Effector memory CD8-positive, alpha-beta T cell (primary cell): ENCODE data around the gene TEX11.
A peak's percentile ranks its signal among the peaks of the same experiment; 100 is the strongest.
"Not testable (repeated sequence)": the region's sequence is repeated elsewhere in the genome, so short reads cannot be mapped to it uniquely, and the experiment has no call there.

ENCODE experiments used
- ATAC-seq: fragments of 150-1000 bp; cut with Tn5 transposase; replicated peaks from 2 replicates; pipeline ENCODE4 v1.10.0; 2021; ENCODE audit warnings: mild to moderate bottlenecking, moderate library complexity
- DNase-seq, 3 experiments: peaks; one replicate each; pipeline ENCODE4 v3.0.0; 2021
- H3K27ac Mint-ChIP-seq, 2 donors: one replicate each; pipeline ENCODE4 v1.8.0; 2022; ENCODE audit warnings: mild to moderate bottlenecking in 2 of 2, mixed read lengths in 2 of 2, moderate library complexity in 2 of 2
- H3K27me3 Mint-ChIP-seq, 2 donors: one replicate each; pipeline ENCODE4 v1.8.0; 2022; ENCODE audit warnings: mixed read lengths in 2 of 2
- H3K36me3 Mint-ChIP-seq: one replicate; pipeline ENCODE4 v1.8.0; 2022; ENCODE audit warnings: mild to moderate bottlenecking, moderate library complexity, mixed read lengths; ENCODE audit not compliant: insufficient read depth
- H3K4me1 Mint-ChIP-seq, 2 donors: one replicate each; pipeline ENCODE4 v1.8.0; 2022; ENCODE audit warnings: low read depth in 2 of 2, mixed read lengths in 2 of 2
- H3K4me3 Mint-ChIP-seq, 2 donors: one replicate each; pipeline ENCODE4 v1.8.0; 2022; ENCODE audit warnings: mild to moderate bottlenecking in 2 of 2, mixed read lengths in 2 of 2, moderate library complexity in 2 of 2
- H3K9me3 Mint-ChIP-seq, 2 donors: one replicate each; pipeline ENCODE4 v1.8.0; 2022; ENCODE audit warnings: mixed read lengths in 2 of 2

The TEX11 gene

GRCh38 chrX:70826715-70827114 is 81.8 kb downstream of the TEX11 start:
- no peak overlapping the region for H3K27ac Mint-ChIP-seq
- H3K4me3 Mint-ChIP-seq: no peak overlapping the region
- H3K9me3 Mint-ChIP-seq: no peaks in the 10 kb centered on the region
- H3K4me1 Mint-ChIP-seq: no peaks in the 10 kb centered on the region
- no peaks in the 10 kb centered on the region for H3K36me3 Mint-ChIP-seq
- DNase-seq (no peak), ATAC-seq (no peak)
- peaks cover 17 to 20% of the 10 kb centered on the region in 2 donors for H3K27me3 Mint-ChIP-seq

DNA sequence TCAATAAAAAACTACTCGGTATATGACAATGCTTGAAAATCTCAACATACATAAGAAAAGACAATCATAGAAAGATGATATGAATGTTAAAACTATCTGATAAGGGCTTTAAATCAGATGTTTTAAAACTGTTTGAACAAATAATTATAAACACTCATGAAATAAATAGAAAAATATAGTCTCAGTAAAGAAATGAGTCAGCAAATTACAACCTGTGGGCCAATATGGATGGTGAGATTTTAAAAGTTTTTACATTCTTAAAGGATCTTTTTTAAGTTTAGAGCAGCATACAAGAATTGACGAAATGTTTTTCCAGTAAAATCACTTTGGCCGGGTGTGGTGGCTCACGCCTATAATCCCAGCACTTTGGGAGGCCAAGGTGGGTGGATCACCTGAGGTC is 83.1 kb downstream of the TEX11 start:
- Mint-ChIP-seq H3K9me3 (no peaks in the 10 kb centered on the region), H3K27me3 (peaks cover 22 to 25% of the 10 kb centered on the region in 2 donors), H3K27ac (no peak overlapping the region), H3K4me3 (no peak overlapping the region), H3K36me3 (no peaks in the 10 kb centered on the region), H3K4me1 (no peaks in the 10 kb centered on the region)
- DNase-seq: no peak
- no peak for ATAC-seq

GRCh38 chrX:70808942-70809940 is 99.3 kb downstream of the TEX11 start:
- DNase-seq: no peak
- Mint-ChIP-seq H3K9me3 (no peaks in the 10 kb centered on the region), H3K36me3 (no peaks in the 10 kb centered on the region), H3K27me3 (peaks cover 0 to 8% of the 10 kb centered on the region in 2 donors), H3K4me1 (no peaks in the 10 kb centered on the region), H3K27ac (no peak overlapping the region), H3K4me3 (no peak overlapping the region)
- ATAC-seq: no peak

DNA sequence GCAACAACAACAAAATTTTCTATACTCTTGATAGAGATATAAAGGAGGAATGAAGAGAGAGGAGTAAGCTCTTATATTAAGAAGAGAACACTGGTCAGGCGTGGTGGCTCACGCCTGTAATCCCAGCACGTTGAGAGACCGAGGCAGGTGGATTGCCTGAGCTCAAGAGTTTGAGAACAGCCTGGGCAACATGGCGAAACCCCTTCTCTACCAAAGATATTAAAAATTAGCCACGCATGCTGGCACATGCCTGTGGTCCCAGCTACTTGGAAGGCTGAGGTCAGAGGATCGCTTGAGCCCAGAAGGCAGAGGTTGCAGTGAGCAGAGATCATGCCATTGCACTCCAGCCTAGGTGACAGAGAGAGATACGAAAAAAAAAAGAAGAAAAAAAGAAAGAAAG is 102.4 kb downstream of the TEX11 start:
- Mint-ChIP-seq H3K27ac (no peak overlapping the region), H3K27me3 (peaks cover 0 to 6% of the 10 kb centered on the region in 2 donors), H3K4me1 (no peaks in the 10 kb centered on the region), H3K9me3 (no peaks in the 10 kb centered on the region), H3K36me3 (no peaks in the 10 kb centered on the region), H3K4me3 (no peak overlapping the region)
- no peak for DNase-seq
- ATAC-seq: no peak

DNA sequence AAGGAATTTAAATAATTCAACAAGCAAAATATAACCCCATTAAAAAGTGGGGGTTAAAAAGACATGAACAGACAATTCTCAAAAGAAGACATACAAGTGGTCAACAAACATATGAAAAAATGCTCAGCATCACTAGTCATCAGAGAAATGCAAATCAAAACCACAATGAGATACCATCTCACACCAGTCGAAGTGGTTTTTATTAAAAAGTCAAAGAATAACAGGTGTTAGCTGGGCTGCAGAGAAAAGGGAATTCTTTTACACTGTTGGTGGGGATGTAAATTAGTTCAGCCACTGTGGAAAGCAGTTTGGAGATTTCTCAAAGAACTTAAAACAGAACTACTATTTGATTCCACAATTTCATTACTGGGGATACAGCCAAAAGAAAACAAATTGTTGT is 111.8 kb downstream of the TEX11 start:
- not testable (repeated sequence) for DNase-seq, ATAC-seq, H3K27me3 Mint-ChIP-seq, H3K27ac Mint-ChIP-seq, H3K9me3 Mint-ChIP-seq, H3K36me3 Mint-ChIP-seq, H3K4me1 Mint-ChIP-seq, H3K4me3 Mint-ChIP-seq

GRCh38 chrX:70774223-70774622 is 134.3 kb downstream of the TEX11 start:
- Mint-ChIP-seq H3K27me3 (peaks cover 9 to 14% of the 10 kb centered on the region in 2 donors), H3K4me3 (no peak overlapping the region), H3K36me3 (no peaks in the 10 kb centered on the region), H3K4me1 (no peaks in the 10 kb centered on the region), H3K9me3 (no peaks in the 10 kb centered on the region), H3K27ac (no peak overlapping the region)
- no peak for ATAC-seq
- no peak for DNase-seq

DNA sequence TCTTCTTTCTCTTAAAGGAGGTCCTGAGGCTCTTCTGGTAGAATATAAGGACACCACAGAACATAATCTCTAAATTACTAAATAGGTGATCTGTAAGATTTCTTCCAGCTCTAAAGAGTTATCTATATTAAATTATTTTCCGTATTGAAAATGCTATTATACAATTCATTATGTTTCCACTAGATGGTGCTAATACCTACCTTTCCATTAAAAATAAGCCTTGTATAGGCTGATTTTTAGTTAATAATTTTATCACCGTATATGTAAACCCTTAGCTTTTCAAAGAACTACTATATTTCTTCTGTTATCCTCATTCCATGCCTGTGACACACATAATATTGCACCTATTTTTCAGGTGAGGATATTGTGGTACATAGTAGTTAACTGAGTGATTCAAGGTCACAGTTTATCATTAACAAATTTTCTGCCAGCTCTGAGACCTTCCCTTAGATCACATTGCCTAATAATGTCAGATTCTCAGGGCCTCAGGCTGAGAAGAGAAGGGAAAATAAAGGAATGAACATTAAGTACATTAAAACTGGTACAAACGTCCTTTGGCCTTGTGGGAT is 138.8 kb downstream of the TEX11 start:
- ATAC-seq: no peak
- Mint-ChIP-seq H3K36me3 (no peaks in the 10 kb centered on the region), H3K4me1 (no peaks in the 10 kb centered on the region), H3K9me3 (no peaks in the 10 kb centered on the region), H3K4me3 (no peak overlapping the region), H3K27ac (no peak overlapping the region), H3K27me3 (peaks cover 8 to 9% of the 10 kb centered on the region in 2 donors)
- no peak for DNase-seq

DNA sequence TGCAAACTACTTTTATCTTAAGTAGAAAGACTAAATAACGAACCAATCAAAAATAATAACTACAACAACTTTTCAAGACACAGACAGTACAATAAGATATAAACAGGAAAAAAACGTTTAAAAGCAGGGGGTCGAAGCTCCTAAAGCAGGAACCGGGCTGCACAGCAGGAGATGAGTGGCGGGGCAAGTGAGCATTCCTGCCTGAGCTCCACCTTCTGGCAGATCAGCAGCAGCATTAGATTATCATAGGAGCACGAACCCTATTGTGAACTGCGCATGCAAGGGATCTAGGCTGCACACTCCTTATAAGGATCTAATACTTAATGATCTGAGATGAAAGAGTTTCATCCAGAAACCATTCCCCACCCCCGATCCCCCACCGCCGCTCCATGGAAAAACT is 146.2 kb downstream of the TEX11 start:
- no peaks in the 10 kb centered on the region for H3K4me1 Mint-ChIP-seq
- no peaks in the 10 kb centered on the region for H3K9me3 Mint-ChIP-seq
- peaks cover 36 to 38% of the 10 kb centered on the region in 2 donors for H3K27me3 Mint-ChIP-seq
- no peak overlapping the region for H3K27ac Mint-ChIP-seq
- H3K36me3 Mint-ChIP-seq: no peaks in the 10 kb centered on the region
- DNase-seq: no peak
- no peak overlapping the region for H3K4me3 Mint-ChIP-seq
- no peak for ATAC-seq

DNA sequence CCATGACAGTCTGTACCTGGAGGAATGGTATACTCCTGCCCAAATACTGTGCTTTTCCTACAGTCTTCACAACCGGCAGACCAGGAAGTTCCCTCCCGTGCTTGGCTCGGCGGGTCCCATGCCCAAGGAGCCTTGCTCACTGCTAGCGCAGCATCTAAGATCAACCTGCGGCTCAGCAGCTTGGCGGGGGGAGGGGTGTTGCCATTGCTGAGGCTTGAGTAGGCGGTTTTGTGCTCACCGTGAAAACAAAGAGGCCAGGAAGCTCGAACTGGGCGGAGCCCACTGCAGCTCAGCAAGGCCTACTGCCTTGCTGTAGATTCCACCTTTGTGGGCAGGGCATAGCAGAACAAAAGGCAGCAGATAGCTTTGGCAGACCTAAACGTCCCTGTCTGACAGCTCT is 152.7 kb downstream of the TEX11 start:
- Mint-ChIP-seq H3K9me3 (no peaks in the 10 kb centered on the region), H3K4me1 (peaks cover 3 to 5% of the 10 kb centered on the region in 2 donors), H3K36me3 (no peaks in the 10 kb centered on the region), H3K27ac (peak overlapping the region in 1 of 2 donors; percentile 49), H3K4me3 (peak overlapping the region in 1 of 2 donors; percentile 54), H3K27me3 (peaks cover 31 to 50% of the 10 kb centered on the region in 2 donors)
- ATAC-seq (peak; percentile 79), DNase-seq (peak; percentile 8 to 31 (median 15))

GRCh38 chrX:70754169-70754848 is 154.2 kb downstream of the TEX11 start:
- Mint-ChIP-seq H3K9me3 (no peaks in the 10 kb centered on the region), H3K27ac (peak overlapping the region in 1 of 2 donors; percentile 22), H3K4me1 (peaks cover 3 to 5% of the 10 kb centered on the region in 2 donors), H3K27me3 (peaks cover 17 to 35% of the 10 kb centered on the region in 2 donors), H3K36me3 (no peaks in the 10 kb centered on the region), H3K4me3 (no peak overlapping the region)
- DNase-seq (no peak), ATAC-seq (no peak)

DNA sequence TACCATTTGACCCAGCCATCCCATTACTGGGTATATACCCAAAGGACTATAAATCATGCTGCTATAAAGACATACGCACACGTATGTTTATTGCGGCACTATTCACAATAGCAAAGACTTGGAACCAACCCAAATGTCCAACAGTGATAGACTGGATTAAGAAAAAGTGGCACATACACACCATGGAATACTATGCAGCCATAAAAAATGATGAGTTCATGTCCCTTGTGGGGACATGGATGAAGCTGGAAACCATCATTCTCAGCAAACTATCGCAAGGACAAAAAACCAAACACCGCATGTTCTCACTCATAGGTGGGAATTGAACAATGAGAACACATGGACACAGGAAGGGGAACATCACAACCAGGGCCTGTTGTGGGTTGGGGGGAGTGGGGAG is 174.7 kb downstream of the TEX11 start:
- H3K27ac Mint-ChIP-seq, DNase-seq, H3K9me3 Mint-ChIP-seq, H3K36me3 Mint-ChIP-seq, ATAC-seq, H3K4me3 Mint-ChIP-seq, H3K4me1 Mint-ChIP-seq: not testable (repeated sequence)
- peaks cover 8 to 17% of the 10 kb centered on the region in 2 donors for H3K27me3 Mint-ChIP-seq

DNA sequence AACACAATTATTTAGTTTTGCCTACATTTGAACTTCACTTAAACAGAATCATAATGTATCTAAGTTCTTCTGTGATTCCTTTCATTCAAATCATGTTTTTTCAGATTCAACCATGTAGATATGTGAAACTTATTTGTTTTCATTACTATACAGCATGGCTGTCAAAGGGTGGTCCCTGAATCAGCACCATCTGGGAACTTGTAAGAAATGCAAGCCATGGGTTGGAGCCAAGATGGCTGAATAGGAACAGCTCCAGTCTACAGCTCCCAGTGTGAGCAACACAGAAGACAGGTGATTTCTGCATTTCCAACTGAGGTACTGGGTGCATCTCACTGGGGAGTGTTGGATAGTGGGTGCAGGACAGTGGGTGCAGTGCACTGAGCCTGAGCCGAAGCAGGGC is 180.6 kb downstream of the TEX11 start:
- not testable (repeated sequence) for H3K9me3 Mint-ChIP-seq, H3K36me3 Mint-ChIP-seq, H3K4me1 Mint-ChIP-seq, H3K27ac Mint-ChIP-seq, ATAC-seq, DNase-seq, H3K4me3 Mint-ChIP-seq
- peaks cover 8 to 15% of the 10 kb centered on the region in 2 donors for H3K27me3 Mint-ChIP-seq

GRCh38 chrX:70720721-70721120 is 187.8 kb downstream of the TEX11 start:
- no peaks in the 10 kb centered on the region for H3K4me1 Mint-ChIP-seq
- H3K27me3 Mint-ChIP-seq: peaks cover 0 to under 1% of the 10 kb centered on the region in 2 donors
- no peaks in the 10 kb centered on the region for H3K9me3 Mint-ChIP-seq
- no peak for DNase-seq
- no peaks in the 10 kb centered on the region for H3K36me3 Mint-ChIP-seq
- H3K4me3 Mint-ChIP-seq: no peak overlapping the region
- H3K27ac Mint-ChIP-seq: no peak overlapping the region
- no peak for ATAC-seq
